ENCODE results near the gene CD28.

The CD28 gene

GRCh38 chr2:203743441-203743981, 37.1 kb downstream of the CD28 start:
- TF ChIP-seq CTCF (IDR thresholded peaks at IDR 0.05), result no peak
- no peak for TF ChIP-seq ZFX (IDR thresholded peaks at IDR 0.05; ENCODE audit: borderline replicate concordance)
- no peak overlapping the region for H3K27ac ChIP-seq

GRCh38 chr2:203744091-203744490, 37.7 kb downstream of the CD28 start:
- no peak overlapping the region for H3K27ac ChIP-seq
- TF ChIP-seq ZFX (IDR thresholded peaks at IDR 0.05; ENCODE audit: borderline replicate concordance), result no peak
- TF ChIP-seq CTCF (IDR thresholded peaks at IDR 0.05), result no peak

GRCh38 chr2:203745267-203745666, 38.8 kb downstream of the CD28 start:
- no peak overlapping the region for H3K27ac ChIP-seq
- TF ChIP-seq CTCF (IDR thresholded peaks at IDR 0.05), result no peak
- no peak for TF ChIP-seq ZFX (IDR thresholded peaks at IDR 0.05; ENCODE audit: borderline replicate concordance)

GRCh38 chr2:203748331-203749126, 42.1 kb downstream of the CD28 start:
- TF ChIP-seq ZFX (IDR thresholded peaks at IDR 0.05; ENCODE audit: borderline replicate concordance) (no peak), CTCF (IDR thresholded peaks at IDR 0.05) (no peak)
- no peak overlapping the region for H3K27ac ChIP-seq

- TF ChIP-seq ZFX (IDR thresholded peaks at IDR 0.05; ENCODE audit: borderline replicate concordance) (no peak), CTCF (IDR thresholded peaks at IDR 0.05) (no peak)
- H3K27ac ChIP-seq, result no peak overlapping the region
Measured at GRCh38 chr2:203750346-203751068, 44.1 kb downstream of the CD28 start.

GRCh38 chr2:203751685-203752271, 45.3 kb downstream of the CD28 start:
- TF ChIP-seq CTCF (IDR thresholded peaks at IDR 0.05) (no peak), ZFX (IDR thresholded peaks at IDR 0.05; ENCODE audit: borderline replicate concordance) (no peak)
- H3K27ac ChIP-seq, result no peak overlapping the region

All from 22Rv1 (cell line).